Measurements from ENCODE around the gene UGT1A9.

UGT1A9 gene

DNA sequence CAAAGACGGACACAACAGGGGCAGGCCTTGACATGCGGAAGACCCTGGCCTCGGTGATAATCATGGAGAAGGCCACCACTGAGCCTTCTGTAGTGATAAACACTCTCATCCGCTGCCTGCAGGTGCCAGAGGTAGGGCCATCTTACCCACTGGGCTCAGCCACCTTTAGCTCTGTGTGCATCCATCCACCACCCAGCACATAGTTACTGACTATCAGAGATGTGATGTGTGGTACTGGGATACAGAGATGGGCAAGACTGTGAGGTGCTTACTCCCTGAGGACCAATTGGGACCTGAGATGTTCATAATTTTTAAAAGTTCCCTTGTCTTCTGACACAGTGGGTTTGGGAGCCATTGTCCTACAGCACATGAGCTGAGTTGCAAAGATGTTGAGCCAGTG, 108.0 kb downstream of the UGT1A9 start:
- TF ChIP-seq FOXP2 (optimal IDR thresholded peaks at IDR 0.05; ENCODE audit: borderline replicate concordance, extremely low read depth, extremely low read length, insufficient read depth) (no peak), TAF1 (IDR thresholded peaks at IDR 0.05; ENCODE audit: borderline replicate concordance, insufficient read depth, low read length) (no peak), SIN3A (IDR thresholded peaks at IDR 0.05; ENCODE audit: borderline replicate concordance, insufficient read depth, low read length) (no peak)
- TF ChIP-seq, protein P1, sequence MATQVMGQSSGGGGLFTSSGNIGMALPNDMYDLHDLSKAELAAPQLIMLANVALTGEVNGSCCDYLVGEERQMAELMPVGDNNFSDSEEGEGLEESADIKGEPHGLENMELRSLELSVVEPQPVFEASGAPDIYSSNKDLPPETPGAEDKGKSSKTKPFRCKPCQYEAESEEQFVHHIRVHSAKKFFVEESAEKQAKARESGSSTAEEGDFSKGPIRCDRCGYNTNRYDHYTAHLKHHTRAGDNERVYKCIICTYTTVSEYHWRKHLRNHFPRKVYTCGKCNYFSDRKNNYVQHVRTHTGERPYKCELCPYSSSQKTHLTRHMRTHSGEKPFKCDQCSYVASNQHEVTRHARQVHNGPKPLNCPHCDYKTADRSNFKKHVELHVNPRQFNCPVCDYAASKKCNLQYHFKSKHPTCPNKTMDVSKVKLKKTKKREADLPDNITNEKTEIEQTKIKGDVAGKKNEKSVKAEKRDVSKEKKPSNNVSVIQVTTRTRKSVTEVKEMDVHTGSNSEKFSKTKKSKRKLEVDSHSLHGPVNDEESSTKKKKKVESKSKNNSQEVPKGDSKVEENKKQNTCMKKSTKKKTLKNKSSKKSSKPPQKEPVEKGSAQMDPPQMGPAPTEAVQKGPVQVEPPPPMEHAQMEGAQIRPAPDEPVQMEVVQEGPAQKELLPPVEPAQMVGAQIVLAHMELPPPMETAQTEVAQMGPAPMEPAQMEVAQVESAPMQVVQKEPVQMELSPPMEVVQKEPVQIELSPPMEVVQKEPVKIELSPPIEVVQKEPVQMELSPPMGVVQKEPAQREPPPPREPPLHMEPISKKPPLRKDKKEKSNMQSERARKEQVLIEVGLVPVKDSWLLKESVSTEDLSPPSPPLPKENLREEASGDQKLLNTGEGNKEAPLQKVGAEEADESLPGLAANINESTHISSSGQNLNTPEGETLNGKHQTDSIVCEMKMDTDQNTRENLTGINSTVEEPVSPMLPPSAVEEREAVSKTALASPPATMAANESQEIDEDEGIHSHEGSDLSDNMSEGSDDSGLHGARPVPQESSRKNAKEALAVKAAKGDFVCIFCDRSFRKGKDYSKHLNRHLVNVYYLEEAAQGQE (IDR thresholded peaks at IDR 0.05; ENCODE audit: insufficient read depth in 1 of 2, low read depth in 2 of 2, low read length in 2 of 2), result no peak

DNA sequence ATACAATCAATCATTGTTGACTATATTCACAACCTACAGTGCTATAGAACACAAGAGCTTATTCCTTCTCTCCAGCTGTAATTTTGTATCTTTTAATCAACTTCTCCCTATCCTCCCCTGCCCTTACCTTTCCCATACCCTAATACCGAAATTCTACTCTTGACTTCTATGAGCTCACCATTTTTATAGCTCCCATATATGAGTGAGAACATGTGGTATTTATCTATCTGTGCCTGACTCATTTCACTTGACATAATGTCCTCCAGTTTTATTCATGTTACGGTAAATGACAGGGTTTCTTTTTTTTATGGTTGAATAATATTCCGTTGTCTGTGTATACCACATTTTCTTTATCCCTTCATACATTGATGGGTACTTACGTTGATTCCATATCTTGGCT, 109.1 kb downstream of the UGT1A9 start:
- no peak for TF ChIP-seq TAF1 (IDR thresholded peaks at IDR 0.05; ENCODE audit: borderline replicate concordance, insufficient read depth, low read length)
- TF ChIP-seq POLR2AphosphoS5 (IDR thresholded peaks at IDR 0.05; ENCODE audit: low read depth, low read length), result no peak
- no peak for TF ChIP-seq SIN3A (IDR thresholded peaks at IDR 0.05; ENCODE audit: borderline replicate concordance, insufficient read depth, low read length)
- TF ChIP-seq, protein P1 (IDR thresholded peaks at IDR 0.05; ENCODE audit: insufficient read depth in 1 of 2, low read depth in 2 of 2, low read length in 2 of 2), result no peak
- TF ChIP-seq FOXP2 (optimal IDR thresholded peaks at IDR 0.05; ENCODE audit: borderline replicate concordance, extremely low read depth, extremely low read length, insufficient read depth), result no peak

DNA sequence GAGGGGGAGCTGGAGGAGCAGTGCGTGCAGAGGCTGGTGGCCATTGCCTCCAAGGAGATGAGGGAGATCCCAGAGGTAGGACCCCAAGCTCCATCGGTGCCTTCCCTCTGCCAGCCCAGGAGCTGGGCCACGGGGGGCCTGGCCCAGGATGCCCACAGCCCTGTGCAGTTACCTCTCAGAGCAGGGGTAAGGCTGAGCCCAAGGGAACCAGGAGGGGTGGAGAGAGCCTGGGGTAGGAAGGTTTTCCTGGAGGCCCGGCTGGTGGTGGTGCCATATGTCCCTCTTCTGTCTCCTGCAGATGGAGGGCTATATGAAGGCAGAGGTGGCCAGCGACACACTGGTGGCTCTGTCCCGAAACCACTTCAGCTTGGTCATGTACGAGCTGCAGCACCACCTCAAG, 117.9 kb downstream of the UGT1A9 start:
- TF ChIP-seq SIN3A (IDR thresholded peaks at IDR 0.05; ENCODE audit: borderline replicate concordance, insufficient read depth, low read length), result no peak
- TF ChIP-seq, protein P1 (IDR thresholded peaks at IDR 0.05; ENCODE audit: insufficient read depth in 1 of 2, low read depth in 2 of 2, low read length in 2 of 2), result no peak
- TF ChIP-seq POLR2AphosphoS5 (IDR thresholded peaks at IDR 0.05; ENCODE audit: low read depth, low read length), result no peak
- TF ChIP-seq TAF1 (IDR thresholded peaks at IDR 0.05; ENCODE audit: borderline replicate concordance, insufficient read depth, low read length), result no peak
- no peak for TF ChIP-seq FOXP2 (optimal IDR thresholded peaks at IDR 0.05; ENCODE audit: borderline replicate concordance, extremely low read depth, extremely low read length, insufficient read depth)

DNA sequence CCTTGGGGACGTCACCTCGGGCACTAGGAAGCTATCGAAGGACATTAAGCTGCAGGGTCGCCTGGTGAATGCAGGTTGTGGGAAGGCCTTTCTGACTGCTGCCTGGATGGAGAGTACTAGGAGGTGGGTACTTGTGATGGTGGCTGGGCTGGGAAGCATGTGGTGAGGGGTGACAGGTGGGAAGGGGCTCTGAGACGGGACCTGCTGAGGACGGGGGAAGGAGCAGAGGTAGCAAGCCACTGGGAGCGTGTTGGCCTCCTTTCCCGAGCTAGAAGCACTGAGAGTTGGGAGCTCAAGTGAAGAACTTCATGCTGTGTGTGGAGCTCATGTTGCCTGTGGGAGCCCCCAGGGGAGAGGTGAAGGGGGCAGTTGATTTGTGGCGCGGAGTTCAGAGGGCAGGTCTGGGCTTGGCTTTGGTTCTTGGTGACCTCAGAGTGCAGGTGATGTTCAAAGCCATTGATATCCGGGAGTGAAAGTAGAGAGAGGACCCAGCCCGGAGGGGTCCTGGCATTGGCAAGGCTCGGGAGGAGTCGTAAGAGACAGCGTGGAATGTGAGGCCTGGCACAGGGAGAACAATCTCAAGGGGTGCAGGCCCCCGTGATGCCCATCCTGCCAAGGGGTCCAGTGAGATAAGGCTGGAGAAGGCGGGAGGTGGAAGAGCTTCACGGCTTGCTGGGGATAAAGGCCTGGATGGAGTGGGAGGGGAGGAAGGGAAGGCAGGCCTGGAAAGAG, 119.6 kb downstream of the UGT1A9 start:
- TF ChIP-seq, protein P1 (IDR thresholded peaks at IDR 0.05; ENCODE audit: insufficient read depth in 1 of 2, low read depth in 2 of 2, low read length in 2 of 2), result no peak

DNA sequence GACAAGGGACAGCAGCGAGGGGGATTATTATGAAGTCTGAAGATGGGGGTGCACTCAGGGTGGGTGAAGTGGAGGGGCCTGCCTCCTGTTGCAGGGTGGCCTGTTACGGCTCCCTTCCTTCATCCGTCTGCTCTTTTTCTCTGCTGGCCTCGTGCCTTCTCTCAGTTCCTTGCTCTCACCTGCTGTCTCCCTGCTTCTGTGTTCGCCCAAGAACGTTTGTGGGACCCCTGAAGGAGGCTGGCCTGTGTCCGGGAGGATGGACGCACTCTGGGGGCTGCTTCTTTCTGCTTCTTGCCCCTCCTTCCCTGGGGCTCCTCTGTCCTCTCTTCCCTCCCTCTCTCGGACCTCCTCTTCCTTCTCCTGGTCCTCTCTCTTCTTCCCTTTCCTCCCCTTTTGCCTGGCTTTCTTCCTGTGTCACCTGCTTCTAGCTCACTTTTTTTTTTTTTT, 120.2 kb downstream of the UGT1A9 start:
- TF ChIP-seq TAF1 (IDR thresholded peaks at IDR 0.05; ENCODE audit: borderline replicate concordance, insufficient read depth, low read length) (no peak), SIN3A (IDR thresholded peaks at IDR 0.05; ENCODE audit: borderline replicate concordance, insufficient read depth, low read length) (no peak), POLR2AphosphoS5 (IDR thresholded peaks at IDR 0.05; ENCODE audit: low read depth, low read length) (no peak), FOXP2 (optimal IDR thresholded peaks at IDR 0.05; ENCODE audit: borderline replicate concordance, extremely low read depth, extremely low read length, insufficient read depth) (no peak)
- TF ChIP-seq, protein P1 (IDR thresholded peaks at IDR 0.05; ENCODE audit: insufficient read depth in 1 of 2, low read depth in 2 of 2, low read length in 2 of 2), result no peak
